Activated CD8-positive, alpha-beta T cell treated with anti-CD3 and anti-CD28 coated beads for 36 hours (primary cell): ENCODE measurements around the gene TTYH2. TPM values are rescaled to one million over a fixed set of nuclear protein-coding genes. Genes with fewer than 3 reads are reported as not detected.

Experiments
- ATAC-seq: fragments of 200-7000 bp; cut with Tn5 transposase; one replicate; pipeline ENCODE4 v1.10.0; 2021; ENCODE audit warnings: mild to moderate bottlenecking, moderate library complexity
- CTCF ChIA-PET: fragments of 350-600 bp; sonication (Branson Sonifier 250); formaldehyde crosslinking; loops from one replicate; lab custom pipeline; 2021; ENCODE audit warnings: antibody characterized with exemption; lab: Charles Lee
- POLR2A ChIA-PET: fragments of 350-600 bp; sonication (Branson Sonifier 250); formaldehyde crosslinking; loops from one replicate; lab custom pipeline; 2021; ENCODE audit warnings: antibody characterized with exemption; lab: Charles Lee
- DNase-seq: peaks from one replicate; pipeline ENCODE4 v3.0.0-alpha.2; 2020
- H3K27ac Mint-ChIP-seq: one replicate; pipeline ENCODE4 v1.8.0; 2021; ENCODE audit warnings: mild to moderate bottlenecking, mixed read lengths
- H3K27me3 Mint-ChIP-seq: one replicate; pipeline ENCODE4 v1.8.0; 2021; ENCODE audit warnings: mixed read lengths
- H3K36me3 Mint-ChIP-seq: one replicate; pipeline ENCODE4 v1.8.0; 2021; ENCODE audit warnings: low read depth, mixed read lengths
- H3K4me1 Mint-ChIP-seq: one replicate; pipeline ENCODE4 v1.8.0; 2021; ENCODE audit warnings: low read depth, mixed read lengths
- H3K4me3 Mint-ChIP-seq: one replicate; pipeline ENCODE4 v1.8.0; 2021; ENCODE audit warnings: mild to moderate bottlenecking, moderate library complexity, mixed read lengths
- H3K9me3 Mint-ChIP-seq: one replicate; pipeline ENCODE4 v1.8.0; 2021; ENCODE audit warnings: mixed read lengths
- intact Hi-C: fragments of 100-400 bp; cut with micrococcal nuclease; formaldehyde crosslinking; loops from one replicate; pipeline ENCODE4 v1.10.0; 2022
- total RNA-seq, 2 experiments: library from RNA; stranded (reverse); gene quantifications; one replicate each; pipeline ENCODE4 v1.2.3, GENCODE V29; 2021
- TF ChIP-seq, protein P1 (sequence below): fragments of 200-600 bp; IDR thresholded peaks from one replicate; pipeline ENCODE4 v1.8.0; 2022; ENCODE audit warnings: antibody characterized with exemption, mild to moderate bottlenecking

The TTYH2 gene
- total RNA-seq, 2 experiments from 2014 or later = 3.4 to 4.9 TPM

- TF ChIP-seq, protein P1, sequence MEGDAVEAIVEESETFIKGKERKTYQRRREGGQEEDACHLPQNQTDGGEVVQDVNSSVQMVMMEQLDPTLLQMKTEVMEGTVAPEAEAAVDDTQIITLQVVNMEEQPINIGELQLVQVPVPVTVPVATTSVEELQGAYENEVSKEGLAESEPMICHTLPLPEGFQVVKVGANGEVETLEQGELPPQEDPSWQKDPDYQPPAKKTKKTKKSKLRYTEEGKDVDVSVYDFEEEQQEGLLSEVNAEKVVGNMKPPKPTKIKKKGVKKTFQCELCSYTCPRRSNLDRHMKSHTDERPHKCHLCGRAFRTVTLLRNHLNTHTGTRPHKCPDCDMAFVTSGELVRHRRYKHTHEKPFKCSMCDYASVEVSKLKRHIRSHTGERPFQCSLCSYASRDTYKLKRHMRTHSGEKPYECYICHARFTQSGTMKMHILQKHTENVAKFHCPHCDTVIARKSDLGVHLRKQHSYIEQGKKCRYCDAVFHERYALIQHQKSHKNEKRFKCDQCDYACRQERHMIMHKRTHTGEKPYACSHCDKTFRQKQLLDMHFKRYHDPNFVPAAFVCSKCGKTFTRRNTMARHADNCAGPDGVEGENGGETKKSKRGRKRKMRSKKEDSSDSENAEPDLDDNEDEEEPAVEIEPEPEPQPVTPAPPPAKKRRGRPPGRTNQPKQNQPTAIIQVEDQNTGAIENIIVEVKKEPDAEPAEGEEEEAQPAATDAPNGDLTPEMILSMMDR = no peak
- peak; percentile 50 for DNase-seq
- Mint-ChIP-seq H3K9me3 (no peaks in the 10 kb centered on the region), H3K4me1 (peaks cover 10% of the 10 kb centered on the region), H3K27me3 (peaks cover 5% of the 10 kb centered on the region), H3K36me3 (peaks cover 1% of the 10 kb centered on the region), H3K27ac (no peak overlapping the region), H3K4me3 (no peak overlapping the region)
- intact Hi-C loops = no loop called here
- POLR2A ChIA-PET = interaction anchor here (0.7 kb wide), 1 partner anchor 9 kb away, joined by 4 read pairs; no protein-coding TSS in a partner anchor
- ATAC-seq = no peak
- CTCF ChIA-PET = interaction anchor here (1.0 to 7.4 kb wide), 10 partner anchors 10 to 85 kb away, joined by 3 to 55 read pairs (median 5); partner anchors contain the start of genes BTBD17 and GPR142
Observed at GRCh38 chr17:74296548-74296936, 83.2 kb downstream of the TTYH2 start.

DNA sequence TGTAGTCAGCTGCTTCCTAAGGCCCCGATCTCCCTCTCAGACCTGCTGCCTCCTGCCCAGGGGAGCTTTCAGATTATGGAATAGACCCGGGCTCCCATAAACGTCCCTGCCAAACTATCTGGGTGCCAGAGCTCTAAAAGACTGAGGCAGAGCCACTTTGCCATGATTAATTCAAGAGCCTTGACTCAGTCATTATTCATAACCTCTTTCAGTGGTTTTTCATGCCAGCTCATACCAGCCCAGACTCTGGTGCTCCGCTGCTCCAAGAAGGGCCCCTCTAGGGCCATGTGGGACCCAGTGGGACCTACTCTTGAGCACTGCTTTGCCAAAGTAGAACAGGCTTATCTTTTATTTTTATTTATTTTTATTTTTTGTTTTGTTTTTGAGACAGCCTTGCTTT is 84.6 kb downstream of the TTYH2 start:
- ATAC-seq (peak; percentile 63), DNase-seq (peak; percentile 32)
- Mint-ChIP-seq H3K36me3 (peaks cover 1% of the 10 kb centered on the region), H3K9me3 (no peaks in the 10 kb centered on the region), H3K27ac (peak overlapping the region; percentile 27), H3K4me1 (peaks cover 10% of the 10 kb centered on the region), H3K27me3 (peaks cover 5% of the 10 kb centered on the region), H3K4me3 (no peak overlapping the region)
- intact Hi-C loops = no loop called here
- POLR2A ChIA-PET = interaction anchor here (1.5 kb wide), 1 partner anchor 59 kb away, joined by 4 read pairs; no protein-coding TSS in a partner anchor
- CTCF ChIA-PET = interaction anchor here (0.7 to 7.4 kb wide), 5 partner anchors 10 to 94 kb away, joined by 3 to 55 read pairs (median 11); partner anchors contain the start of gene BTBD17
- TF ChIP-seq, protein P1 = no peak

GRCh38 chr17:74298778-74299177 is 85.4 kb downstream of the TTYH2 start:
- POLR2A ChIA-PET = interaction anchor here (0.7 to 1.5 kb wide), 3 partner anchors 11 to 160 kb away, joined by 3 to 5 read pairs (median 4); no protein-coding TSS in a partner anchor
- intact Hi-C loops = no loop called here

GRCh38 chr17:74299226-74300009 is 86.0 kb downstream of the TTYH2 start:
- H3K27me3 Mint-ChIP-seq = peaks cover 5% of the 10 kb centered on the region
- TF ChIP-seq, protein P1 = no peak
- H3K4me1 Mint-ChIP-seq = peaks cover 10% of the 10 kb centered on the region
- no peak overlapping the region for H3K4me3 Mint-ChIP-seq
- ChIA-PET POLR2A (interaction anchor here (1.3 to 1.5 kb wide), 2 partner anchors 11 to 57 kb away, joined by 4 to 5 read pairs; no protein-coding TSS in a partner anchor), CTCF (interaction anchor here (1.0 to 7.4 kb wide), 8 partner anchors 11 to 96 kb away, joined by 3 to 55 read pairs (median 10); partner anchors contain the start of genes BTBD17 and RPL38)
- DNase-seq = no peak
- no peak for ATAC-seq
- peaks cover 1% of the 10 kb centered on the region for H3K36me3 Mint-ChIP-seq
- H3K9me3 Mint-ChIP-seq = no peaks in the 10 kb centered on the region
- no peak overlapping the region for H3K27ac Mint-ChIP-seq
- intact Hi-C loops = loop anchor here (5.0 kb wide), 1 partner anchor 53 kb away; no protein-coding TSS in a partner anchor

More at GRCh38 chr17:74298778-74299177, 85.4 kb downstream of the TTYH2 start:
- no peak for ATAC-seq
- CTCF ChIA-PET = interaction anchor here (1.0 to 7.4 kb wide), 8 partner anchors 11 to 96 kb away, joined by 3 to 55 read pairs (median 10); partner anchors contain the start of genes BTBD17 and RPL38
- peaks cover 10% of the 10 kb centered on the region for H3K4me1 Mint-ChIP-seq
- TF ChIP-seq, protein P1 = no peak
- no peak overlapping the region for H3K27ac Mint-ChIP-seq
- no peaks in the 10 kb centered on the region for H3K9me3 Mint-ChIP-seq
- no peak overlapping the region for H3K4me3 Mint-ChIP-seq
- no peak for DNase-seq
- peaks cover 5% of the 10 kb centered on the region for H3K27me3 Mint-ChIP-seq
- H3K36me3 Mint-ChIP-seq = peaks cover 1% of the 10 kb centered on the region
